ENCODE data around the gene EXO5.
"Not testable (repeated sequence)": the region's sequence is repeated elsewhere in the genome, so short reads cannot be mapped to it uniquely, and the experiment has no call there.

Gene EXO5

DNA sequence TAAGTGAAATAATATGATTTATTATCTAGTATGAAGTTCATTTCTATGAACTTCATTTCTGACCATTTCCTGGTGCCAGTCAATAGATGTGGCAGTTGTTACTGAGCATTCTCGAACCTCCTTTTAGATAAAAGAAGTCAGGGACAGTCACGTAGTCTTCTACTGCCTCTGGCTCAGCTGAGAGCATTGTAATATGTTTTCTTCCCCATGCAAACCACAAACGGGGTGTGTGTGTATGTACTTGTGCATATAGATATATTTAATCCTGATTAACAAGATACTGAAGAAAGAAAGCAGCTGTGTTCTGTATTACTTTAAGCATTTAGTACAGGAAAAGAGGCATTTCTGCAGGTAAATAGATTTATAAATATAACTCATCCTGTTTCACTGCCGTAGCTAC lies 44.5 kb downstream of the EXO5 start:
- TF ChIP-seq CTCF (IDR thresholded peaks at IDR 0.05; ENCODE audit: insufficient read depth, missing control alignments): no peak
- DNase-seq (ENCODE audit: insufficient read length, low spot score) (no peak), FAIRE-seq (no peak)

DNA sequence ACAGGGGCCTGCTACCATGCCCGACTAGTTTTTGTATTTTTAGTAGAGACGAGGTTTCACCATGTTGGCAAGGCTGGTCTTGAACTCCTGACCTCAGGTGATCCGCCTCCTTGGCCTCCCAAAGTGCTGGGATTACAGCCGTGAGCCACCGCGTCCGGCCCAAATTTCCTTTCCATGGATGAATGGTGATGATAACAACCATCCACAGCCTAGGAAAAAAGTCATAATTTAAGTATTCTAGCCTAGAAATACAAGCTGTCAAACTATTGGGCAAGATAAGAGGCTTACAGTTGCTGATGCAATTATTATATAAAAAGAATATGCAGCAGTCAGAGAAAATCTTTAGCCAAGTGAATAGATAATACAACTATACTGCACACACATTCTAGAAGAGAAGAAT lies 46.2 kb downstream of the EXO5 start:
- DNase-seq (ENCODE audit: insufficient read length, low spot score); FAIRE-seq: not testable (repeated sequence)

- no peak for TF ChIP-seq CTCF (IDR thresholded peaks at IDR 0.05; ENCODE audit: insufficient read depth, missing control alignments)
- no peak for FAIRE-seq
- DNase-seq (ENCODE audit: insufficient read length, low spot score): no peak
Measured at GRCh38 chr1:40556121-40556520, 47.6 kb downstream of the EXO5 start.

DNA sequence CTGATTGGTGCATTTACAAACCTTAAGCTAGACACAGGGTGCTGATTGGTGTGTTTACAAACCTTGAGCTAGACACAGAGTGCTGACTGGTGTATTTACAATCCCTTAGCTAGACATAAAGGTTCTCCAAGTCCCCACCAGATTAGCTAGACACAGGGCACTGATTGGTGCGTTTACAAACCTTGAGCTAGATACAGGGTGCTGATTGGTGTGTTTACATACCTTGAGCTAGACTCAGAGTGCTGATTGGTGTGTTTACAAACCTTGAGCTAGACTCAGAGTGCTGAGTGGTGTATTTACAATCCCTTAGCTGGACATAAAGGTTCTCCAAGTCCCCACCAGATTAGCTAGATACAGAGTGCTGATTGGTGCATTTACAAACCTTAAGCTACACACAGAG lies 49.7 kb downstream of the EXO5 start:
- not testable (repeated sequence) for FAIRE-seq; DNase-seq (ENCODE audit: insufficient read length, low spot score)

- FAIRE-seq (no peak), DNase-seq (ENCODE audit: insufficient read length, low spot score) (no peak)
- TF ChIP-seq CTCF (IDR thresholded peaks at IDR 0.05; ENCODE audit: insufficient read depth, missing control alignments): no peak
Measured at GRCh38 chr1:40562185-40562584, 53.6 kb downstream of the EXO5 start.

DNA sequence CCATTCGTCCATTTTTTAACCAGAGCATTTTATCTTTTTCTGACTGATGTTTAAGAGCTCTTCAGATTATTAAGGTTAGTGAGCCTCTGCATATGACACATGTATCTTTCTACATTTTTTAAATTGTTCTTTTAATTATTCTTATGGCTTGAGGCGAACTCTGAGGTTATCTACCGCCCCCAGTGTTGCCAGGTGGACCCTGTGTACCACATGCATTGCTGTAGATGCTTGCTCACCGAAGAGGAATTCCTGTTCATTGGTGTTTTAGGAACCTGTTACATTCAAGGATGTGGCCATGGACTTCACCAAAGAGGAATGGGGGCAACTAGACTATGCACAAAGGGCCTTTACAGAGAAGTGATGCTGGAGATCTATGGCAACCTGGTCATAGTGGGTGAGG lies 54.7 kb downstream of the EXO5 start:
- no peak for FAIRE-seq
- TF ChIP-seq CTCF (IDR thresholded peaks at IDR 0.05; ENCODE audit: insufficient read depth, missing control alignments): no peak
- no peak for DNase-seq (ENCODE audit: insufficient read length, low spot score)

DNA sequence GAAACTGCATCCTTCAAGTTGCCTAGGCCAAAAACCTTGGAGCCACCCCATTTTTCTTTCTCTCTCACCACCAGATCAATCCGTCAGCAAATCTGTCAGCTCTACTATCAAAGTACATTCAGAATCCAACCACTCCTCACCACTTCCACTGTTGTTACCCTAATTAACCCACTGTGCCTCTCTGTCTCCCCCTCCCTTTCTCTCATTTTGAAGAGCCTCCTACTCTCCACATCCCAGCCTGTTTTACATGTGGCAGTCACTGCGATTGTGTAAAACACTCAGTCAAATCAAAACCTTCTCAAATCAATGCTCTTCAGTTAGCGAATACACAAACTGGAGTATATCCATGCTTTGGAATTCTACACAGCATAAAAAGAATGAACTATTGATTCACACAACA lies 55.9 kb downstream of the EXO5 start:
- FAIRE-seq (no peak), DNase-seq (ENCODE audit: insufficient read length, low spot score) (no peak)
- TF ChIP-seq CTCF (IDR thresholded peaks at IDR 0.05; ENCODE audit: insufficient read depth, missing control alignments): no peak

DNA sequence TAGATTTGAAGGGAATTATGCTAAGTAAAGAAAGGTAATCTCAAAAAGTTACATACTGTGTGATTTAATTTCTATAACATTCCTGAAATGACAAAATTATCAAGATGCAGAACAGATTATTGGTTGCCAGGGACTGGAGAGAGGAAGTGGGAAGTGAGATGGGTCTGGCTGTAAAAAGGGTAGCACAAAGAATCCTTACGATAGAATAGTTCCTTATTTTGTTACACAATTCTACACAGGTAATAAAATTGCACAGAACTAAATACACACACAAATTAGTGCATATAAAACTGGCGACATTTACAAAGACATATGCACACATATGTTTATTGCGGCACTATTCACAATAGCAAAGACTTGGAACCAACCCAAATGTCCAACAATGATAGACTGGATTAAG lies 56.3 kb downstream of the EXO5 start:
- TF ChIP-seq CTCF (IDR thresholded peaks at IDR 0.05; ENCODE audit: insufficient read depth, missing control alignments): no peak
- DNase-seq (ENCODE audit: insufficient read length, low spot score): no peak
- FAIRE-seq: no peak

Data from D721Med (cell line).